Heart left ventricle (tissue), 16 donors: ENCODE results near the gene PRDX2. TPM values are rescaled to one million over a fixed set of nuclear protein-coding genes. Genes with fewer than 3 reads are reported as not detected.
A peak's percentile ranks its signal among the peaks of the same experiment; 100 is the strongest.

ENCODE experiments used
- ATAC-seq, 4 donors: fragments of 200-7000 bp; cut with Tn5 transposase; one replicate each; pipeline ENCODE4 v1.9.1; 2020 to 2022; ENCODE audit warnings: moderate library complexity in 4 of 4, mild to moderate bottlenecking in 3 of 4, moderate number of reproducible peaks in 1 of 4
- DNase-seq, 5 donors: peaks; one replicate each; pipeline ENCODE4 v3.0.0-alpha.2; 2020
- H3K27ac ChIP-seq, 12 donors: fragments of 200-600 bp; sonication (generic) in 4 of 12; one replicate each; pipeline versions ENCODE4 v1.5.0 to v1.8.0; 2016 to 2022; ENCODE audit warnings: mild to moderate bottlenecking in 2 of 12
- H3K27me3 ChIP-seq, 9 donors: fragments of 200-600 bp; sonication (generic) in 2 of 9; one replicate each; pipeline versions ENCODE4 v1.5.1 to v1.8.0; 2016 to 2022; ENCODE audit warnings: mild to moderate bottlenecking in 3 of 9
- H3K36me3 ChIP-seq, 9 donors: fragments of 200-600 bp; sonication (generic) in 2 of 9; one replicate each; pipeline versions ENCODE4 v1.5.0 to v1.8.0; 2018 to 2022; ENCODE audit warnings: mild to moderate bottlenecking in 2 of 9
- H3K4me1 ChIP-seq, 12 donors: fragments of 200-600 bp; sonication (generic) in 4 of 12; one replicate each; pipeline versions ENCODE4 v1.5.0 to v1.8.0; 2016 to 2022; ENCODE audit warnings: mild to moderate bottlenecking in 3 of 12
- H3K4me3 ChIP-seq, 12 donors: fragments of 200-600 bp; sonication (generic) in 4 of 12; one replicate each; pipeline versions ENCODE4 v1.5.0 to v1.8.0; 2017 to 2022; ENCODE audit warnings: mild to moderate bottlenecking in 9 of 12, moderate library complexity in 4 of 12
- H3K9me3 ChIP-seq, 12 donors: fragments of 200-600 bp; sonication (generic) in 4 of 12; one replicate each; pipeline versions ENCODE4 v1.5.0 to v1.8.0; 2016 to 2022; ENCODE audit warnings: mild to moderate bottlenecking in 1 of 12
- CTCF ChIP-seq, 12 donors: fragments of 200-600 bp; sonication (generic) in 4 of 12; IDR thresholded peaks; one replicate each; pipeline versions ENCODE4 v1.5.0 to v1.8.0; 2018 to 2022; ENCODE audit warnings: antibody characterized with exemption in 12 of 12, mild to moderate bottlenecking in 5 of 12
- POLR2A ChIP-seq, 2 donors: fragments of 450-650 bp; IDR thresholded peaks; one replicate each; pipeline ENCODE4 v1.6.1; 2017; ENCODE audit warnings: antibody characterized with exemption in 2 of 2, mild to moderate bottlenecking in 2 of 2, moderate library complexity in 2 of 2
- WGBS, 4 donors: extraction: QIAGEN DNeasy Blood & Tissue Kit in 2 of 4; methylation state at CpG; one replicate each; pipeline versions ENCODE4 v1.1.5 to v1.1.7; 2013 to 2018; 5-methylcytosine and 5-hydroxymethylcytosine counted together
- intact Hi-C, 10 donors: fragments of 100-400 bp; cut with DNase I; formaldehyde crosslinking; loops; one replicate each; pipeline versions ENCODE4 v1.11.1 to v1.14.2; 2022
- polyA plus RNA-seq, 2 donors: library from polyadenylated mRNA; stranded (reverse); fragments of 200-250 nt; gene quantifications; one replicate each; pipeline ENCODE4 v1.2.3, GENCODE V29; 2013
- total RNA-seq, 9 donors: library from RNA; depleted of rRNA in 2 of 9; stranded (reverse); fragments of >200 nt in 2 of 9; fragmentation: NEBNext Ultra II Directional in 3 of 9; extraction: Animal tissue kit (Norgen Biotek cat#: 25700) in 3 of 9; gene quantifications; one replicate each; pipeline versions ENCODE4 v1.1.0 to v1.2.4, GENCODE V29; 2016 to 2023
- donor health status: ischemic (EF 13 %, LVEDD 7.1; RV severe dilation, severe dysfunction).
- donor health status: healthy with polysubstance abuse.
- donor health status: DM: no; HTN: yes; CAD: no.
- donor health status: DM: no; HTN: no; CAD: no.
- donor health status: ischemic (EF 25% LVEDD 6.9; RV normal size, moderate dysfunction).
- donor health status: ischemic (EF 25% LVEDD 5.7; RV mildly dilated, moderate dysfunction).
- donor health status: healthy.
- donor health status: DM: yes; HTN: yes; CAD: no.
- donor health status: ischemic (EF 35%, LVEDD 5.7; RV mildly dilated, moderate dysfunction).
- donor health status: nonischemic (EF 11% LVEDD 7.7; RV severe dilation, severe dysfunction).
- donor health status: DM: yes; HTN: yes; CAD: no.
- donor health status: PGD.
- donor health status: ischemic (EF 29% LVEDD 5.4; RV normal size, mild dysfunction).
- donor health status: nonischemic (EF 23%, LVEDD 6.1; RV moderate dilation, normal function).

Gene PRDX2
- total and polyA plus RNA-seq, 11 donors: 435 to 1,432 (median 645) TPM

- intact Hi-C loops: loop anchor here in 8 of 10 donors (2.0 to 5.0 kb wide), 3 partner anchors 18 to 83 kb away; no protein-coding TSS in a partner anchor
These were observed 6.6 kb downstream of the PRDX2 start for GRCh38 chr19:12794971-12795381.

GRCh38 chr19:12794196-12794941 is 7.2 kb downstream of the PRDX2 start:
- DNase-seq (no peak), ATAC-seq (no peak)
- peak overlapping the region; percentile 43 to 99 (median 84) for H3K4me3 ChIP-seq
- peaks cover 3 to 41% (median 23%) of the 10 kb centered on the region in 12 donors for H3K4me1 ChIP-seq
- H3K9me3 ChIP-seq: no peaks in the 10 kb centered on the region
- intact Hi-C loops: loop anchor here in 2 of 10 donors (2.0 kb wide), 1 partner anchor 18 kb away; no protein-coding TSS in a partner anchor
- H3K36me3 ChIP-seq: peaks cover 0 to 27% (median 16%) of the 10 kb centered on the region in 9 donors
- 72 to 82% (median 77%) methylated on average over 7 of the region's 7 CpGs for WGBS, 4 donors
- TF ChIP-seq CTCF (IDR thresholded peaks at IDR 0.05) (no peak), POLR2A (IDR thresholded peaks at IDR 0.05) (no peak)
- H3K27me3 ChIP-seq: no peaks in the 10 kb centered on the region
- peak overlapping the region; percentile 95 to 100 (median 99) for H3K27ac ChIP-seq

More at GRCh38 chr19:12794971-12795381, 6.6 kb downstream of the PRDX2 start:
- H3K27ac ChIP-seq: peak overlapping the region in 8 of 12 donors; percentile 46 to 100 (median 98)
- peaks cover 0 to 33% (median 22%) of the 10 kb centered on the region in 9 donors for H3K36me3 ChIP-seq
- H3K4me1 ChIP-seq: peaks cover 3 to 37% (median 23%) of the 10 kb centered on the region in 12 donors
- no peak for TF ChIP-seq CTCF (IDR thresholded peaks at IDR 0.05)
- TF ChIP-seq POLR2A (IDR thresholded peaks at IDR 0.05): no peak
- DNase-seq: no peak
- no peaks in the 10 kb centered on the region for H3K9me3 ChIP-seq
- 88 to 94% (median 91%) methylated on average over 9 of the region's 9 CpGs for WGBS, 4 donors
- H3K4me3 ChIP-seq: no peak overlapping the region
- no peak for ATAC-seq
- no peaks in the 10 kb centered on the region for H3K27me3 ChIP-seq

GRCh38 chr19:12793290-12794195 is 8.1 kb downstream of the PRDX2 start:
- H3K4me1 ChIP-seq: peaks cover 3 to 49% (median 31%) of the 10 kb centered on the region in 12 donors
- 0 to 1% (median 0%) methylated on average over 25 to 81 of the region's 81 CpGs for WGBS, 4 donors
- TF ChIP-seq CTCF (IDR thresholded peaks at IDR 0.05) (peak in 3 of 12 donors; percentile 16 to 25 (median 23)), POLR2A (IDR thresholded peaks at IDR 0.05) (peak in 1 of 2 donors; percentile 78)
- no peaks in the 10 kb centered on the region for H3K27me3 ChIP-seq
- peak overlapping the region; percentile 95 to 100 (median 99) for H3K27ac ChIP-seq
- ATAC-seq: peak; percentile 35 to 54 (median 45)
- H3K36me3 ChIP-seq: peaks cover 0 to 19% (median 12%) of the 10 kb centered on the region in 9 donors
- peak overlapping the region; percentile 43 to 99 (median 84) for H3K4me3 ChIP-seq
- H3K9me3 ChIP-seq: no peaks in the 10 kb centered on the region
- DNase-seq: peak; percentile 94 to 97 (median 95)
- intact Hi-C loops: loop anchor here in 3 of 10 donors (2.0 kb wide), 2 partner anchors 15 to 17 kb away; no protein-coding TSS in a partner anchor
